Psoas muscle (tissue), 8 donors: ENCODE results near the gene HPSE2. TPM values are rescaled to one million over a fixed set of nuclear protein-coding genes. Genes with fewer than 3 reads are reported as not detected.

Source experiments
- ATAC-seq, 4 donors: fragments of 200-7000 bp; cut with Tn5 transposase; one replicate each; pipeline ENCODE4 v1.9.1; 2020; ENCODE audit warnings: moderate library complexity in 3 of 4, mild to moderate bottlenecking in 2 of 4
- DNase-seq, 2 donors: peaks; one replicate each; pipeline ENCODE4 v3.0.0-alpha.2; 2020
- H3K27ac ChIP-seq: fragments of 200-600 bp; one replicate; pipeline ENCODE4 v1.8.0; 2022
- H3K27me3 ChIP-seq, 3 donors: fragments of 200-600 bp in 1 of 3; one replicate each; pipeline versions ENCODE4 v1.6.1 to v1.8.0; 2013 to 2022; ENCODE audit warnings: low read length in 2 of 3, mild to moderate bottlenecking in 2 of 3, moderate library complexity in 1 of 3; ENCODE audit not compliant: insufficient read depth in 3 of 3
- H3K36me3 ChIP-seq, 2 donors: fragments of 200-600 bp in 1 of 2; one replicate each; pipeline versions ENCODE4 v1.6.1 to v1.8.0; 2013 to 2022; ENCODE audit warnings: low read depth in 1 of 2, mild to moderate bottlenecking in 1 of 2, moderate library complexity in 1 of 2; ENCODE audit not compliant: insufficient read depth in 1 of 2
- H3K4me1 ChIP-seq: fragments of 200-600 bp; one replicate; pipeline ENCODE4 v1.8.0; 2022
- H3K4me3 ChIP-seq: fragments of 200-600 bp; one replicate; pipeline ENCODE4 v1.8.0; 2022; ENCODE audit warnings: mild to moderate bottlenecking
- H3K9me3 ChIP-seq: fragments of 200-600 bp; one replicate; pipeline ENCODE4 v1.8.0; 2022
- CTCF ChIP-seq: fragments of 200-600 bp; IDR thresholded peaks from one replicate; pipeline ENCODE4 v1.8.0; 2022; ENCODE audit warnings: antibody characterized with exemption
- WGBS, 3 donors: extraction: QIAGEN DNeasy Blood & Tissue Kit; methylation state at CpG; one replicate each; pipeline versions ENCODE4 v1.1.6 to v1.1.7; 2013; 5-methylcytosine and 5-hydroxymethylcytosine counted together
- intact Hi-C, 2 donors: fragments of 100-400 bp; cut with DNase I; formaldehyde crosslinking; loops; one replicate each; pipeline versions ENCODE4 v1.11.0 to v1.14.2; 2022
- polyA plus RNA-seq, 3 donors: library from polyadenylated mRNA; stranded (reverse); fragments of 200-250 nt; gene quantifications; one replicate each; pipeline ENCODE4 v1.2.3, GENCODE V29; 2013
- total RNA-seq, 4 donors: library from RNA; stranded (reverse); fragmentation: NEBNext Ultra II Directional in 2 of 4; extraction: Animal tissue kit (Norgen Biotek cat#: 25700) in 2 of 4; gene quantifications; one replicate each; pipeline versions ENCODE4 v1.2.1 to v1.2.4, GENCODE V29; 2021 to 2023
- donor health status: healthy with polysubstance abuse.
- donor health status: DM: no; HTN: no; CAD: no; lungs with moderate emphysema.
- donor health status: Bipolar disorder and iron deficiency.
- donor health status: healthy.
- donor health status: DM: yes; HTN: yes; CAD: no.
- donor health status: DM: no; HTN: no; CAD: no.
- donor health status: DM: no; HTN: no; CAD: no.
- donor health status: DM: yes; HTN: yes; CAD: no.

Gene HPSE2
- total and polyA plus RNA-seq, 7 donors = 0.01 to 0.17 (median 0.03) TPM; not detected in 4

- DNase-seq (no peak), ATAC-seq (no peak)
- H3K9me3 ChIP-seq = no peaks in the 10 kb centered on the region
- intact Hi-C loops = no loop called here
- no peaks in the 10 kb centered on the region for H3K27me3 ChIP-seq
- no peaks in the 10 kb centered on the region for H3K36me3 ChIP-seq
- H3K27ac ChIP-seq = no peak overlapping the region
- no peak overlapping the region for H3K4me3 ChIP-seq
- H3K4me1 ChIP-seq = no peaks in the 10 kb centered on the region
- 70 to 79% (median 74%) methylated on average over 1 of the region's 1 CpG for WGBS, 3 donors
- no peak for TF ChIP-seq CTCF
Measured at GRCh38 chr10:98627711-98628110, 607.9 kb downstream of the HPSE2 start.

GRCh38 chr10:98624963-98625362 is 610.7 kb downstream of the HPSE2 start:
- WGBS, 3 donors = 35 to 40% (median 37%) methylated on average over 2 of the region's 2 CpGs
- DNase-seq = no peak
- Histone ChIP-seq H3K4me1 (no peaks in the 10 kb centered on the region), H3K27ac (no peak overlapping the region), H3K9me3 (no peaks in the 10 kb centered on the region), H3K36me3 (no peaks in the 10 kb centered on the region), H3K4me3 (no peak overlapping the region), H3K27me3 (no peaks in the 10 kb centered on the region)
- no peak for ATAC-seq
- no peak for TF ChIP-seq CTCF
- intact Hi-C loops = no loop called here

- no peaks in the 10 kb centered on the region for H3K9me3 ChIP-seq
- TF ChIP-seq CTCF = no peak
- no peaks in the 10 kb centered on the region for H3K27me3 ChIP-seq
- no peaks in the 10 kb centered on the region for H3K4me1 ChIP-seq
- no peak overlapping the region for H3K4me3 ChIP-seq
- no peaks in the 10 kb centered on the region for H3K36me3 ChIP-seq
- ATAC-seq = no peak
- WGBS, 3 donors = 75 to 84% (median 79%) methylated on average over 3 of the region's 3 CpGs
- H3K27ac ChIP-seq = no peak overlapping the region
- DNase-seq = no peak
- intact Hi-C loops = no loop called here
Measured at GRCh38 chr10:98623176-98623575, 612.5 kb downstream of the HPSE2 start.

GRCh38 chr10:98621630-98622029 is 614.0 kb downstream of the HPSE2 start:
- no peaks in the 10 kb centered on the region for H3K4me1 ChIP-seq
- DNase-seq (no peak), ATAC-seq (no peak)
- TF ChIP-seq CTCF = no peak
- 55 to 100% (median 80%) methylated on average over 1 of the region's 1 CpG for WGBS, 3 donors
- no peaks in the 10 kb centered on the region for H3K36me3 ChIP-seq
- intact Hi-C loops = no loop called here
- no peaks in the 10 kb centered on the region for H3K9me3 ChIP-seq
- no peaks in the 10 kb centered on the region for H3K27me3 ChIP-seq
- no peak overlapping the region for H3K27ac ChIP-seq
- H3K4me3 ChIP-seq = no peak overlapping the region

GRCh38 chr10:98620503-98620902 is 615.1 kb downstream of the HPSE2 start:
- 45 to 68% (median 61%) methylated on average over 2 of the region's 2 CpGs for WGBS, 3 donors
- Histone ChIP-seq H3K36me3 (no peaks in the 10 kb centered on the region), H3K9me3 (no peaks in the 10 kb centered on the region), H3K27me3 (no peaks in the 10 kb centered on the region), H3K4me3 (no peak overlapping the region), H3K27ac (no peak overlapping the region), H3K4me1 (no peaks in the 10 kb centered on the region)
- ATAC-seq = no peak
- intact Hi-C loops = no loop called here
- no peak for DNase-seq
- TF ChIP-seq CTCF = no peak
